Upper lobe of right lung (tissue), 1 donor: ENCODE data around the gene NDUFS2. TPM values are rescaled to one million over a fixed set of nuclear protein-coding genes. Genes with fewer than 3 reads are reported as not detected.

Experiments used
- ATAC-seq: fragments of 200-7000 bp; cut with Tn5 transposase; one replicate; pipeline ENCODE4 v1.9.1; 2020; ENCODE audit warnings: mild to moderate bottlenecking, moderate library complexity
- DNase-seq: peaks from one replicate; pipeline ENCODE4 v3.0.0-alpha.2; 2020
- H3K27ac ChIP-seq: fragments of 200-600 bp; one replicate; pipeline ENCODE4 v1.8.0; 2022
- H3K27me3 ChIP-seq: fragments of 200-600 bp; one replicate; pipeline ENCODE4 v1.8.0; 2022; ENCODE audit warnings: mild to moderate bottlenecking
- H3K36me3 ChIP-seq: fragments of 200-600 bp; one replicate; pipeline ENCODE4 v1.8.0; 2022
- H3K4me1 ChIP-seq: fragments of 200-600 bp; one replicate; pipeline ENCODE4 v1.8.0; 2022
- H3K4me3 ChIP-seq: fragments of 200-600 bp; one replicate; pipeline ENCODE4 v1.8.0; 2022; ENCODE audit warnings: mild to moderate bottlenecking
- H3K9me3 ChIP-seq: fragments of 200-600 bp; one replicate; pipeline ENCODE4 v1.8.0; 2022
- CTCF ChIP-seq: fragments of 200-600 bp; IDR thresholded peaks from one replicate; pipeline ENCODE4 v1.8.0; 2022; ENCODE audit warnings: antibody characterized with exemption
- intact Hi-C: fragments of 100-400 bp; cut with DNase I; formaldehyde crosslinking; loops from one replicate; pipeline ENCODE4 v1.11.0; 2022
- total RNA-seq: library from RNA; stranded (reverse); fragmentation: NEBNext Ultra II Directional; extraction: Animal tissue kit (Norgen Biotek cat#: 25700); gene quantifications from one replicate; pipeline ENCODE4 v1.2.1, GENCODE V29; 2021
- donor health status: DM: no; HTN: yes; CAD: no; lungs with severe emphysema.

NDUFS2 gene
- total RNA-seq, 1 donor from 2014 or later = 66.9 TPM

DNA sequence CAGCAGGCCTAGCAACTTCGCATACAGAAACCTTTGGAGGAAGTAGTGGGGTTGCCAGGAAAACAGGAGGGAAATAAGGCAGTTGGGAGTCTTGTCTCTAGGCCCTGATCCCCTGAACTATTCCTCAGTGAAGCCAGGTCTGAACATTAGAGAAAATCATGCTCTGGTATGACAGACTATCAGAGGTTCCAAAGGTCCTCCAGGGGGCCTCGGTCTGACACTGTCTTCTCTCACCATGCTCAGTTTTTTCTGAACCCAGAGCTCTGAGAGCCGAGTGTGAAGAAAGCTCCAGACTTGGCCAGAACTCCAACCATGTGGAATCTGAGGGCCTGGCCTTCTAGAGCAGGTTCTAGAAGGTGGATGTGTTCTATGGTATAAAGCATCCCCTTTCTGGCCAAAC, 27.7 kb downstream of the NDUFS2 start:
- Histone ChIP-seq H3K9me3 (no peaks in the 10 kb centered on the region), H3K27ac (no peak overlapping the region), H3K4me3 (no peak overlapping the region), H3K27me3 (no peaks in the 10 kb centered on the region), H3K4me1 (peaks cover 20% of the 10 kb centered on the region), H3K36me3 (peaks cover 22% of the 10 kb centered on the region)
- TF ChIP-seq CTCF = no peak
- ATAC-seq = no peak
- intact Hi-C loops = loop anchor here (10.0 kb wide), 1 partner anchor 155 kb away; no protein-coding TSS in a partner anchor
- no peak for DNase-seq

- no peak for ATAC-seq
- no peak overlapping the region for H3K4me3 ChIP-seq
- DNase-seq = no peak
- TF ChIP-seq CTCF = no peak
- no peak overlapping the region for H3K27ac ChIP-seq
- H3K27me3 ChIP-seq = no peaks in the 10 kb centered on the region
- peaks cover 14% of the 10 kb centered on the region for H3K4me1 ChIP-seq
- intact Hi-C loops = no loop called here
- peaks cover 22% of the 10 kb centered on the region for H3K36me3 ChIP-seq
- H3K9me3 ChIP-seq = no peaks in the 10 kb centered on the region
Observed at GRCh38 chr1:161230762-161231161, 28.6 kb downstream of the NDUFS2 start.

- peaks cover 19% of the 10 kb centered on the region for H3K36me3 ChIP-seq
- no peak overlapping the region for H3K27ac ChIP-seq
- intact Hi-C loops = no loop called here
- TF ChIP-seq CTCF = no peak
- H3K4me1 ChIP-seq = no peaks in the 10 kb centered on the region
- H3K27me3 ChIP-seq = no peaks in the 10 kb centered on the region
- no peak overlapping the region for H3K4me3 ChIP-seq
- DNase-seq (no peak), ATAC-seq (no peak)
- no peaks in the 10 kb centered on the region for H3K9me3 ChIP-seq
Observed at GRCh38 chr1:161233102-161233501, 30.9 kb downstream of the NDUFS2 start.

GRCh38 chr1:161235957-161236775, 34.0 kb downstream of the NDUFS2 start:
- no peaks in the 10 kb centered on the region for H3K27me3 ChIP-seq
- TF ChIP-seq CTCF = no peak
- DNase-seq = no peak
- H3K4me1 ChIP-seq = no peaks in the 10 kb centered on the region
- H3K36me3 ChIP-seq = no peaks in the 10 kb centered on the region
- intact Hi-C loops = no loop called here
- ATAC-seq = no peak
- H3K9me3 ChIP-seq = no peaks in the 10 kb centered on the region
- H3K4me3 ChIP-seq = no peak overlapping the region
- H3K27ac ChIP-seq = no peak overlapping the region

- TF ChIP-seq CTCF = no peak
- intact Hi-C loops = no loop called here
- DNase-seq = no peak
- Histone ChIP-seq H3K27ac (no peak within 1 kb of the TSS), H3K36me3 (no peaks in the 10 kb centered on the region), H3K4me1 (no peaks in the 10 kb centered on the region), H3K27me3 (no peaks in the 10 kb centered on the region), H3K9me3 (no peaks in the 10 kb centered on the region), H3K4me3 (no peak within 1 kb of the TSS)
- no peak for ATAC-seq
Observed at GRCh38 chr1:161238039-161238473, 35.9 kb downstream of the NDUFS2 start, which contains the start of gene NR1I3. NR1I3 (minus strand) TSS chr1:161238203; CDS start chr1:161236565, 1,638 bp downstream.
